HepG2 (cell line): ENCODE data around the gene TPX2. TPM values are rescaled to one million over a fixed set of nuclear protein-coding genes. Genes with fewer than 3 reads are reported as not detected.

Experiments used
- ARNTL ChIP-seq: sonication (generic); formaldehyde crosslinking; IDR thresholded peaks from 2 replicates; pipeline ENCODE4 v1.4.0; 2020; ENCODE audit warnings: mild to moderate bottlenecking, missing genetic modification reagents
- CENPT ChIP-seq: sonication (generic); formaldehyde crosslinking; IDR thresholded peaks from 2 replicates; pipeline ENCODE4 v1.8.0; 2022; ENCODE audit warnings: low read depth, mild to moderate bottlenecking, moderate library complexity, missing genetic modification reagents
- CENPX ChIP-seq: sonication (generic); formaldehyde crosslinking; IDR thresholded peaks from 2 replicates; pipeline ENCODE4 v1.9.0; 2021; ENCODE audit warnings: mild to moderate bottlenecking, missing genetic modification reagents, moderate library complexity
- NR3C1 ChIP-seq: sonication (generic); formaldehyde crosslinking; IDR thresholded peaks from 2 replicates; pipeline ENCODE4 v1.4.0; 2020; ENCODE audit warnings: missing genetic modification reagents
- PHF8 ChIP-seq: sonication (generic); formaldehyde crosslinking; IDR thresholded peaks from 2 replicates; pipeline ENCODE4 v1.5.0; 2020; ENCODE audit warnings: missing genetic modification reagents
- RCOR2 ChIP-seq: IDR thresholded peaks from 2 replicates; pipeline ENCODE4 v1.6.1; 2016; ENCODE audit warnings: missing biosample characterization, missing genetic modification reagents
- TCF7 ChIP-seq: sonication (generic); IDR thresholded peaks from 2 replicates; pipeline ENCODE4 v1.6.1; 2016; ENCODE audit warnings: antibody characterized with exemption, low read depth
- U2AF2 ChIP-seq: fragments of 200-400 bp; formaldehyde crosslinking; IDR thresholded peaks from 2 replicates; pipeline ENCODE4 v1.6.1; 2017; ENCODE audit warnings: low read depth, mild to moderate bottlenecking, low read length
- ZNF496 ChIP-seq: sonication (generic); formaldehyde crosslinking; IDR thresholded peaks from 2 replicates; pipeline ENCODE4 v1.8.1; 2023; ENCODE audit warnings: mild to moderate bottlenecking, moderate library complexity, missing genetic modification reagents; ENCODE audit not compliant: insufficient replicate concordance
- polyA plus RNA-seq, 8 experiments: library from polyadenylated mRNA; depleted of rRNA in 3 of 8; stranded (reverse) in 7 of 8; unstranded in 1 of 8; fragments of >200 nt; fragmentation: Illumina TruSeq in 4 of 8; extraction: Trizol in 4 of 8; gene quantifications; 2 replicates each; pipeline versions ENCODE4 v1.2.1 to v1.2.3, GENCODE V29; 2011 to 2016; ENCODE audit warnings: low read depth in 4 of 8, missing spikeins in 1 of 8, mixed read lengths in 1 of 8; ENCODE audit not compliant: insufficient read depth in 1 of 8
- total RNA-seq, 5 experiments: library from RNA; depleted of rRNA; stranded (reverse); fragments of >200 nt; fragmentation: Illumina TruSeq; extraction: Trizol; gene quantifications; 2 replicates each; pipeline ENCODE4 v1.2.3, GENCODE V29; 2016; ENCODE audit warnings: low read depth in 1 of 5
- TF ChIP-seq, protein P1 (sequence below): sonication (generic); formaldehyde crosslinking; IDR thresholded peaks from 2 replicates; pipeline ENCODE4 v1.4.0; 2020; ENCODE audit warnings: missing genetic modification reagents, borderline replicate concordance
- TF ChIP-seq, protein P2 (sequence below): sonication (generic); formaldehyde crosslinking; conservative IDR thresholded peaks from 2 replicates; pipeline ENCODE4 v1.4.0; 2020; ENCODE audit warnings: mild to moderate bottlenecking, missing genetic modification reagents, moderate library complexity
- TF ChIP-seq, protein P3 (sequence below): sonication (generic); formaldehyde crosslinking; IDR thresholded peaks from 2 replicates; pipeline ENCODE4 v1.4.0; 2020; ENCODE audit warnings: mild to moderate bottlenecking, missing genetic modification reagents

TPX2 gene
- total and polyA plus RNA-seq, 2 of the 13 experiments (the other 11 are each of a cell fraction or from before 2014, with no cell fraction given): 34.3 to 124 TPM

DNA sequence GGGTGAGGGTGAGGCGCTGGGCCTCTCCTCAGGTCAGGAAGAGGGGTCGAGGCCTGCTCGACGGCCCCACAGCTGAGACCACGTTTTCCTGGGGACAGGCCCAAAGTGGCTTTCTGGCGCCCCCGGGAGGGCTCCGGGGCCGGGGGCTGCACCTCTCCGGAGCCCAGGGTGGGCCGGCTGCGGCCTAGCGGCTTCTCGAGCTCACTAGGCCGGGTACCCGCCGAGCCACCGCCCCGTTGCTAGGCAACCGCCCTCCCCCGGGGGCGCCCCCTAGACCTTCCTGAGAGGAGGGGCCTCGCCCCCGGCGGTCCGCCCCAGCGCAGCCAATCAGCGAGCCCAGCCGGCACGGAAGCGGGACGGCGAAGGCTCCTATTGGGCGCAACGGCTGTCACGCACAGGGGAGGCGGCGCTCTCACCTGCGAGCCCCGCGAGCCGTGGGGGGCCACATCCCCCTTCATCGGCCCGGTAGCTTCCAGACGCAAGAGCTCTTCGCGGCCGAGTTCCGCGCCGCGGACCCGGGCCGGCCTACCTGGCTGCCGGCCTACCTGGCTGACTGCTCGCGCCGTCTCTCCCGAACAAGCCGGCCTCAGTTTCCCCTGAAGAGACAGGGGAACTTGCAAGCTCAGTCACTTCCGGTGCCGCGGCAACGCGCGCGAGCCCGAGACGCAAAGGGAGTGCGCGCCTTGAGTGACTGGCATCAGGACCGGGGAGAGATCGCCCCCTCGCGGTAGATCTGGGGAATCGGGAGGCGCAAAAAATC is 15.6 kb upstream of the TPX2 start (continued):
- TF ChIP-seq ZNF496 (CRISPR knock-in tag) (no peak), CENPT (CRISPR knock-in tag) (0 out of 2 replicates have a peak, but pooled peaks have one; percentile 61), TCF7 (no peak), PHF8 (CRISPR knock-in tag) (peak; percentile 94), NR3C1 (CRISPR knock-in tag) (peak; percentile 90; the same call in 1 of the 2 replicates), ARNTL (no peak), U2AF2 (no peak; the same call in 1 of the 2 replicates), CENPX (CRISPR knock-in tag) (no peak), RCOR2 (CRISPR knock-in tag) (peak; percentile 76)
- TF ChIP-seq, protein P1, sequence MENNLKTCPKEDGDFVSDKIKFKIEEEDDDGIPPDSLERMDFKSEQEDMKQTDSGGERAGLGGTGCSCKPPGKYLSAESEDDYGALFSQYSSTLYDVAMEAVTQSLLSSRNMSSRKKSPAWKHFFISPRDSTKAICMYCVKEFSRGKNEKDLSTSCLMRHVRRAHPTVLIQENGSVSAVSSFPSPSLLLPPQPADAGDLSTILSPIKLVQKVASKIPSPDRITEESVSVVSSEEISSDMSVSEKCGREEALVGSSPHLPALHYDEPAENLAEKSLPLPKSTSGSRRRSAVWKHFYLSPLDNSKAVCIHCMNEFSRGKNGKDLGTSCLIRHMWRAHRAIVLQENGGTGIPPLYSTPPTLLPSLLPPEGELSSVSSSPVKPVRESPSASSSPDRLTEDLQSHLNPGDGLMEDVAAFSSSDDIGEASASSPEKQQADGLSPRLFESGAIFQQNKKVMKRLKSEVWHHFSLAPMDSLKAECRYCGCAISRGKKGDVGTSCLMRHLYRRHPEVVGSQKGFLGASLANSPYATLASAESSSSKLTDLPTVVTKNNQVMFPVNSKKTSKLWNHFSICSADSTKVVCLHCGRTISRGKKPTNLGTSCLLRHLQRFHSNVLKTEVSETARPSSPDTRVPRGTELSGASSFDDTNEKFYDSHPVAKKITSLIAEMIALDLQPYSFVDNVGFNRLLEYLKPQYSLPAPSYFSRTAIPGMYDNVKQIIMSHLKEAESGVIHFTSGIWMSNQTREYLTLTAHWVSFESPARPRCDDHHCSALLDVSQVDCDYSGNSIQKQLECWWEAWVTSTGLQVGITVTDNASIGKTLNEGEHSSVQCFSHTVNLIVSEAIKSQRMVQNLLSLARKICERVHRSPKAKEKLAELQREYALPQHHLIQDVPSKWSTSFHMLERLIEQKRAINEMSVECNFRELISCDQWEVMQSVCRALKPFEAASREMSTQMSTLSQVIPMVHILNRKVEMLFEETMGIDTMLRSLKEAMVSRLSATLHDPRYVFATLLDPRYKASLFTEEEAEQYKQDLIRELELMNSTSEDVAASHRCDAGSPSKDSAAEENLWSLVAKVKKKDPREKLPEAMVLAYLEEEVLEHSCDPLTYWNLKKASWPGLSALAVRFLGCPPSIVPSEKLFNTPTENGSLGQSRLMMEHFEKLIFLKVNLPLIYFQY (CRISPR knock-in tag): peak; percentile 57
- TF ChIP-seq, protein P2, sequence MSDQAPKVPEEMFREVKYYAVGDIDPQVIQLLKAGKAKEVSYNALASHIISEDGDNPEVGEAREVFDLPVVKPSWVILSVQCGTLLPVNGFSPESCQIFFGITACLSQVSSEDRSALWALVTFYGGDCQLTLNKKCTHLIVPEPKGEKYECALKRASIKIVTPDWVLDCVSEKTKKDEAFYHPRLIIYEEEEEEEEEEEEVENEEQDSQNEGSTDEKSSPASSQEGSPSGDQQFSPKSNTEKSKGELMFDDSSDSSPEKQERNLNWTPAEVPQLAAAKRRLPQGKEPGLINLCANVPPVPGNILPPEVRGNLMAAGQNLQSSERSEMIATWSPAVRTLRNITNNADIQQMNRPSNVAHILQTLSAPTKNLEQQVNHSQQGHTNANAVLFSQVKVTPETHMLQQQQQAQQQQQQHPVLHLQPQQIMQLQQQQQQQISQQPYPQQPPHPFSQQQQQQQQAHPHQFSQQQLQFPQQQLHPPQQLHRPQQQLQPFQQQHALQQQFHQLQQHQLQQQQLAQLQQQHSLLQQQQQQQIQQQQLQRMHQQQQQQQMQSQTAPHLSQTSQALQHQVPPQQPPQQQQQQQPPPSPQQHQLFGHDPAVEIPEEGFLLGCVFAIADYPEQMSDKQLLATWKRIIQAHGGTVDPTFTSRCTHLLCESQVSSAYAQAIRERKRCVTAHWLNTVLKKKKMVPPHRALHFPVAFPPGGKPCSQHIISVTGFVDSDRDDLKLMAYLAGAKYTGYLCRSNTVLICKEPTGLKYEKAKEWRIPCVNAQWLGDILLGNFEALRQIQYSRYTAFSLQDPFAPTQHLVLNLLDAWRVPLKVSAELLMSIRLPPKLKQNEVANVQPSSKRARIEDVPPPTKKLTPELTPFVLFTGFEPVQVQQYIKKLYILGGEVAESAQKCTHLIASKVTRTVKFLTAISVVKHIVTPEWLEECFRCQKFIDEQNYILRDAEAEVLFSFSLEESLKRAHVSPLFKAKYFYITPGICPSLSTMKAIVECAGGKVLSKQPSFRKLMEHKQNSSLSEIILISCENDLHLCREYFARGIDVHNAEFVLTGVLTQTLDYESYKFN: peak; percentile 86
- TF ChIP-seq, protein P3, sequence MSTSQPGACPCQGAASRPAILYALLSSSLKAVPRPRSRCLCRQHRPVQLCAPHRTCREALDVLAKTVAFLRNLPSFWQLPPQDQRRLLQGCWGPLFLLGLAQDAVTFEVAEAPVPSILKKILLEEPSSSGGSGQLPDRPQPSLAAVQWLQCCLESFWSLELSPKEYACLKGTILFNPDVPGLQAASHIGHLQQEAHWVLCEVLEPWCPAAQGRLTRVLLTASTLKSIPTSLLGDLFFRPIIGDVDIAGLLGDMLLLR (CRISPR knock-in tag): peak; percentile 65
